IMR-90 (cell line): ENCODE results near the gene SLC17A5.

Experiments
- CHD1 ChIP-seq: IDR thresholded peaks from 2 replicates; pipeline ENCODE4 v1.6.1; 2012; ENCODE audit warnings: low read depth, low read length, improper control_type of control experiment
- CTCF ChIP-seq: conservative IDR thresholded peaks from 2 replicates; pipeline ENCODE4 v1.5.1; 2012; ENCODE audit warnings: mild to moderate bottlenecking, low read depth, low read length, improper control_type of control experiment
- MXI1 ChIP-seq: IDR thresholded peaks from 2 replicates; pipeline ENCODE4 v1.6.1; 2012; ENCODE audit warnings: low read depth, mild to moderate bottlenecking, low read length, moderate library complexity, borderline replicate concordance
- NFE2L2 ChIP-seq: fragments of 150-350 bp; IDR thresholded peaks from 2 replicates; pipeline ENCODE4 v1.6.1; 2016; ENCODE audit warnings: low read depth, mild to moderate bottlenecking, low read length
- POLR2A ChIP-seq: IDR thresholded peaks from 2 replicates; pipeline ENCODE4 v1.6.1; 2012; ENCODE audit warnings: mild to moderate bottlenecking, low read depth, low read length
- USF2 ChIP-seq: fragments of 150-350 bp; IDR thresholded peaks from 2 replicates; pipeline ENCODE4 v1.6.1; 2017; ENCODE audit warnings: mild to moderate bottlenecking, antibody characterized with exemption, low read length, low read depth

GRCh38 chr6:73690056-73690455, 36.3 kb upstream of the SLC17A5 start:
- TF ChIP-seq CTCF (no peak), CHD1 (no peak), POLR2A (no peak), NFE2L2 (no peak), MXI1 (no peak), USF2 (no peak)
